Jurkat, Clone E6-1 (cell line): ENCODE results near the gene CHRND.

Experiments used
- DNase-seq: peaks from one replicate; pipeline ENCODE4 v3.0.0-alpha.2; 2011; ENCODE audit warnings: low read depth, low spot score
- H3K4me3 ChIP-seq: 2 replicates; pipeline ENCODE4 v1.5.1; 2011; ENCODE audit warnings: mild to moderate bottlenecking, low read length, control low read depth, moderate library complexity

Gene CHRND

DNA sequence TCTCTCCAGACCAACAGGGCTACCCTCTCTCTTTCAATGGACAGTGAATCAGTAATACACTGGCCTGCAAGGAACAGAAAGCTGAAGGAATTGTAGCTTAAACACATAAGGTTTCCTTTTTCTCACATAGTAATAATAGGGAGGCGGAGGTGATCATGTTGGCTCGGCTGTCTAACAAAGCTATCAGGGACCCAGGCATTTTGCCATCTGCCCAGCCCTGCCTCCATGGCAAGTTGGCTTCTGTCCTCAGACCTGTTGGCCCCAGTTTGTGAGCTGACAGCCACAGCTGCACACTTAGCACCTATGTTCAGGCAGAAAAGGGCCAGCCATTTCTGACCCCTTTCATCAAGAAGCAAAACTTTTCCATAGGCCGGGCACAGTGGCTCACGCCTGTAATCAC, 11.5 kb downstream of the CHRND start:
- H3K4me3 ChIP-seq: no peak overlapping the region
- no peak for DNase-seq

DNA sequence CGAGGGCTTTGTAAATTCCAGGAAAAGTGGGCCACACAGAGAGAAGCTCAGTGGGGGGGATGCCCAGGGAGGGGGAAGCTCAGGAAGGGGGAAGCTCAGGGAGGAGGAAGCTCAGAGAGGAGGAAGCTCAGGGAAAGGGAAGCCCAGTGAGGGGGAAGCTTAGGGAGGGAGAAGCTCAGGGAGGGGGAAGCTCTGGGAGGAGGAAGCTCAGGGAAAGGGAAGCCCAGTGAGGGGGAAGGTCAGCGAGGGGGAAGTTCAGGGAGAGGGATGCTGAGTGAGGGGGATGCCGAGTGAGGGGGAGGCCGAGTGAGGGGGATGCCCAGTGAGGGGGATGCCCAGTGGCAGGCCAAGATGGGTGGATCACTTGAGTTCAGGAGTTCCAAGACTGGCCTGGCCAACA, 12.7 kb downstream of the CHRND start:
- H3K4me3 ChIP-seq: no peak overlapping the region
- no peak for DNase-seq

DNA sequence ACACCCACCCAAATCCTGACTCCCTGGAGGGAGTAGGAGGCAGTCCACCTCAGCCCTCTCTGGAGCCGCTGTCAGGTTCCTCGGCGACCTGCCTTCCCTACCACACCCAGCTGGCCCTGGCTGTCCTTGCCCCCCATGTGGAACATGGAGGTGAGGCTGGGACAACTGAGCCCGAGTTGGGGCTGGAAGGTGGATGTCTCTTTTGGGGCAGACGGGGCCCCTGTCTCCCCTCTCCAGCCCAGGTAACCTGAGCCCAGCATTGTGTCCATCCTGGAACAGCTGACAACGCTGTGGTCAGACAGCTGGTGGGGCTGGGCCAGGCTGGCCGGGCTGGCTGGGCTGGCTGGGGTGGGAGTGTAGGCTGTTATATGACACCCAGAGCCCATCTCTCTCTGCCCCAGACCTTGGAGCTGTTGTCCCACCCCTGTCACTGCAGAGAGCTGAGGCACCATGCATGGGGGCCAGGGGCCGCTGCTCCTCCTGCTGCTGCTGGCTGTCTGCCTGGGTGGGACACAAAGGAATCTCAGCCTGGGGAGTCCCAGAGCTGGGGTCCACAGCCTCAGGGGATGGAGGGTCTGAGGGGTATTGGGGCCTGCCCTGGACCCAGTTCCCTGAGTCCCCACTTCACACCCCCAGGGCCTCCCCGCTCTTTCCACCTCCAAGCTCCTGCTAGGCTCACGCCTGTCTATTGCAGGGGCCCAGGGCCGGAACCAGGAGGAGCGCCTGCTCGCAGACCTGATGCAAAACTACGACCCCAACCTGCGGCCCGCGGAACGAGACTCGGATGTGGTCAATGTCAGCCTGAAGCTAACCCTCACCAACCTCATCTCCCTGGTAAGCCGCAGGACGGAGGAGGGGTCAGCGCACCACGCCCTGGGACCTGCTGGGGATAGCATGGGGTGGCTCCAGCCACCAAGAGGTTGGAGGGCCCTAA, 13.6 kb downstream of the CHRND start, which contains the start of gene CHRNG:
Gene CHRNG (plus strand): TSS at position 395 of the 934 bp plus-strand sequence. CDS start 56 bp downstream, at position 451.
- no peak for DNase-seq

DNA sequence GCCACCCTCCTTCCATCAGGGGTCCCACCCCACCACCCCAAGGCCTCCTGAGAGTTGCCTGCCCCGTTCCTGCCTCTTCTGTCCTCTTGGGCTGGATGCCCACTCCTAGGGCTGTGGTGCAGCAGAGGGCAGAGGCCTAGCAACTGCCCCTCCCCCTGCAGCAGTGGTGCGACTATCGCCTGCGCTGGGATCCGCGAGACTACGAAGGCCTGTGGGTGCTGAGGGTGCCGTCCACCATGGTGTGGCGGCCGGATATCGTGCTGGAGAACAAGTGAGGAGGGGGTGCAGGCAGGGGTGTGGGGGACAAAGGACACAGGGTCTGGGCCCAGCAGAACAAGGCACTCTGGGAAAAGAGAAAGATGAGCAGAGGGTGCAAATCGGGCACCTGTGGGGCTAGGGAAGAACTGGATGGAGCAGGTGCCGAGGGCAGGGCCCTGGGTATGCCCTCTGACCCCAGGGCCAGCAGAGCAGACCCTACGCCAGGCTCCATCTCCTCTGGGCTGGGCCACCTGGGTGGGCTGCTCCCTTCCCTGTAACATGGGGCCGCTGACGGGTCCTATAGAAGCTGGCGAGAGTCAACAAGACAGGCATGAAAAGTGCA, 14.6 kb downstream of the CHRND start:
- H3K4me3 ChIP-seq: no peak overlapping the region
- DNase-seq: no peak

More for the DNA sequence above, 13.6 kb downstream of the CHRND start, which contains the start of gene CHRNG:
- no peak within 1 kb of the TSS for H3K4me3 ChIP-seq

DNA sequence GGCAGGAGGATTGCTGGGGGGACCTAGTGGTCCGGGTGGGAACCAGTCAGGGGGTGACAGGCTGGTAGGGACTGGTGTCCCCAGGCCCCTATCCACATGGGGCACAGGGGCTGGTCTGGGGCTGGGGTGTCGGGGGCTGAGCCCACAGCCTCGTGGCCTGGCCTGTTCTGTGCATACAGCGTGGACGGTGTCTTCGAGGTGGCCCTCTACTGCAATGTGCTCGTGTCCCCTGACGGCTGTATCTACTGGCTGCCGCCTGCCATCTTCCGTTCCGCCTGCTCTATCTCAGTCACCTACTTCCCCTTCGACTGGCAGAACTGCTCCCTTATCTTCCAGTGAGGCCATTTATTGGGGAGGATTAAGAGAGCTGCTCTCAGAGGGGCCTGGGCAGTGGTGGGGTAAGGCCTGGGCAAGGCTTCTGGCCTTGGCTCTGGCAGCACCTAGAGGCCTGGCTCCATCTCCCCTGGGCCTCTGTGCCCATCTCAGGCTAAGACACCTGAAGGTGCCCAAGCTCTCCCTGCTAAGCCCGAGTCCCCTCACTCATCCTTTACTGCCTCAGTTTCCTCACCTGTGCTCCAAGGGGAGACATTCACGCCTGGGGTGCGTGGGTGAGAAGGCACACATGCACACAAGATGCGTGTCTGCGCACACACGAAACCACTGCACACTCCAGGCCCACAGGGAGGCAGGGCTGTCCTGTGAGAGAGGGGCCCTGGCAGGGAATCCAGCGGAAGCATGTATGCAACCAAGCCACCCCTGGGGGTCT, 15.4 kb downstream of the CHRND start:
- no peak for DNase-seq
- H3K4me3 ChIP-seq: no peak overlapping the region

DNA sequence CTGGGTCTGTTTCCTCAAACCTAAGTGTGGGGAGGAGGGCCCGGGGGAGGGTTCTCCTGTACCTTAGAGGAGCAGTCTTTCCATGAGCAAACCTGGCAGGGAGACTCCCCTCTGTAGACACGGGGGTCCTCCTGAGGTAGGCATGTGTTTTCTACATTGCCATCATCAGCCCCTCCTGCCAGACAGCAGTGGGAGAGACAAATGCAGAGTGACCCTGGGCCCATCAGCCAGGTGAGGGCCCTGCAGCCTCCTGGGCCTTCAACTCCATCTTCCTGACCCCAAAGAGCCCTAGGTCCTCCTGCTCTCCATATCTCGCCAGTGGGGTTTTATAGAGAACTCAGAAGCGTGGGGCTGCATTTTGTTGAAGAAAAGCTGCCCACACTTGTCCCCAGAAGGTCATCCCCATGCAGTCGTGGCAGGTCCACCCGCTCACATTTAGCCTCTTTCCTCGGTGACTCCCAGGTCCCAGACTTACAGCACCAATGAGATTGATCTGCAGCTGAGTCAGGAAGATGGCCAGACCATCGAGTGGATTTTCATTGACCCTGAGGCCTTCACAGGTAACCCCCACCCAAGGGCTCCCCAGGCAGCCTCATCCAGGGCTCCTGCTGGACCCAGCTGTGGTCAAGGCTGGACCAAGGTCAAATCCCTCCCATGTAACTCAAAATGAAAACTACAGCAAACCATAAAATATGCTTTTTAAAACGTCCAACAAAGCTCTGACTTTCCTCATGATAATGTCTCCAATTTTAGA, 16.2 kb downstream of the CHRND start:
- H3K4me3 ChIP-seq: no peak overlapping the region
- no peak for DNase-seq

DNA sequence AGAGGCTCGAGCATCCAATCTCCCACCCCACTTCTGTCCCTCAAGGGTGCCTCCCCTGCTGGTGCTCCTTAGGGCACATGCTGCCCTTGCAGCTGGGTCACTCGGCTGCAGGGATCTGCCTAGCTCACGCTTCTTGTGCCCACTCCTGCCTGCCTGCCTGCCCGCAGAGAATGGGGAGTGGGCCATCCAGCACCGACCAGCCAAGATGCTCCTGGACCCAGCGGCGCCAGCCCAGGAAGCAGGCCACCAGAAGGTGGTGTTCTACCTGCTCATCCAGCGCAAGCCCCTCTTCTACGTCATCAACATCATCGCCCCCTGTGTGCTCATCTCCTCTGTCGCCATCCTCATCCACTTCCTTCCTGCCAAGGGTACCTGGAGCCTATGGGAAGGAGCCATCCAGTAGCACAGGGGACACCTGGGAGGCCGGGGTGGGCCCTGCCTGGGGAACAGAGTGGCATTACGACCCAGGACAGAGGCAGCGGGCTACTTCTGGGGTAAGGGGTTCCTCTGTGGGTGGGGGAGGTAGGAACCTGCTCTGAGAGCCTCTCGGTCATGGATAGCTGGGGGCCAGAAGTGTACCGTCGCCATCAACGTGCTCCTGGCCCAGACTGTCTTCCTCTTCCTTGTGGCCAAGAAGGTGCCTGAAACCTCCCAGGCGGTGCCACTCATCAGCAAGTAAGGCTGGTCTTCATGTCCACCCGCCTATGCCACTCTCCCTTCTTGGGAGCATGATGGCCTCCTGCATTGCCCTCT, 16.9 kb downstream of the CHRND start:
- no peak for DNase-seq

DNA sequence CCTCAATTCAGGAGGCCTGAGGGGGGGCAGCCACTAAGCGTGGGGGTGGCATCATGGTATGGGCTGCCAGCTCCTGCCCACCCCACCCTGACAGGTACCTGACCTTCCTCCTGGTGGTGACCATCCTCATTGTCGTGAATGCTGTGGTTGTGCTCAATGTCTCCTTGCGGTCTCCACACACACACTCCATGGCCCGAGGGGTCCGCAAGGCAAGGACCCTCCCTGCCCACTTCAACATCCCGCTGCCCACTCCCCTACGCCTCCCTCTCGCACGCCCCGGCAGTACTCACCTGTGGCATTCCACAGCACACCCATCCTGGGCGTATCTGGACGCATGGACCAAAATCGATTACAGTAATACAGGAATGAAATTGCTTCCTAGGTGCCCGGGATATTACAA, 17.5 kb downstream of the CHRND start:
- DNase-seq: no peak
- no peak overlapping the region for H3K4me3 ChIP-seq

More for the DNA sequence above, 16.9 kb downstream of the CHRND start:
- H3K4me3 ChIP-seq: no peak overlapping the region

DNA sequence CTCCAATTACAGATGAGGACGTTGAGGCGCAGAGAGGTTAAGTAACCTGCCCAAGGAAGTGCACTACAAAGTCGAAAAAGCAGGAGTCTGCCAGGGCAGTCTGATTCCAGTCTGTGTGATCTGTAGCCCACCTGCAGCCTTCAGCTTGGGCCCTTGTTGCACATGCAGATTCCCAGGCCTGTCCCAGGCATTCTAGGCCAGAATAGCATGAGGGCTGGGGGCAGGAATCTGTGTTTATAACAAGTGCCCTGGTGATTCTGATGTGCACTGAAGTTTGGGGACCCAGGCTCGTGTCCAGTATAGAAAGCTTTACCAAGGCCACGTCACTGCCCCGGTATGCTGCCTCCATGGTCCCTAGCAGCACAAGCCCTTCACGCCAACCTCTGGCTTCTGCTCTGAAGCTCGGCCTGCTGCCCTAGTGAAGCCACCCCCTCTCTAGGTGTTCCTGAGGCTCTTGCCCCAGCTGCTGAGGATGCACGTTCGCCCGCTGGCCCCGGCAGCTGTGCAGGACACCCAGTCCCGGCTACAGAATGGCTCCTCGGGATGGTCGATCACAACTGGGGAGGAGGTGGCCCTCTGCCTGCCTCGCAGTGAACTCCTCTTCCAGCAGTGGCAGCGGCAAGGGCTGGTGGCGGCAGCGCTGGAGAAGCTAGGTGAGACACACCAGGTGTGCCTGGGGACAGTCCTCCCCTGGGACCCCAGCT, 18.1 kb downstream of the CHRND start:
- no peak for DNase-seq
- H3K4me3 ChIP-seq: no peak overlapping the region

DNA sequence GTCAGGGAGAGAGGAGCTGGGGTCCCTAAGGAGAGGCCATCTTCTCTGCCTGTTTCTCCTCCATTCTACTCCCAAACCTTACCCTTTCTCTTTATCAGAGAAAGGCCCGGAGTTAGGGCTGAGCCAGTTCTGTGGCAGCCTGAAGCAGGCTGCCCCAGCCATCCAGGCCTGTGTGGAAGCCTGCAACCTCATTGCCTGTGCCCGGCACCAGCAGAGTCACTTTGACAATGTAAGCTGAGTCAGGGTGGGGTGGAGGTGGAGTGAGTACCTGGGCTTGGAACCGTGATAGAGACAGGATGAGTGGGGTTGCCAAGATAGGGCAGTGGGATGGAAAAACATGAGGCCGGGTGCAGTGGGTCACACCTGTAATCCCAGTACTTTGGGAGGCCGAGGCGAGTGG, 18.7 kb downstream of the CHRND start:
- H3K4me3 ChIP-seq: no peak overlapping the region
- no peak for DNase-seq

DNA sequence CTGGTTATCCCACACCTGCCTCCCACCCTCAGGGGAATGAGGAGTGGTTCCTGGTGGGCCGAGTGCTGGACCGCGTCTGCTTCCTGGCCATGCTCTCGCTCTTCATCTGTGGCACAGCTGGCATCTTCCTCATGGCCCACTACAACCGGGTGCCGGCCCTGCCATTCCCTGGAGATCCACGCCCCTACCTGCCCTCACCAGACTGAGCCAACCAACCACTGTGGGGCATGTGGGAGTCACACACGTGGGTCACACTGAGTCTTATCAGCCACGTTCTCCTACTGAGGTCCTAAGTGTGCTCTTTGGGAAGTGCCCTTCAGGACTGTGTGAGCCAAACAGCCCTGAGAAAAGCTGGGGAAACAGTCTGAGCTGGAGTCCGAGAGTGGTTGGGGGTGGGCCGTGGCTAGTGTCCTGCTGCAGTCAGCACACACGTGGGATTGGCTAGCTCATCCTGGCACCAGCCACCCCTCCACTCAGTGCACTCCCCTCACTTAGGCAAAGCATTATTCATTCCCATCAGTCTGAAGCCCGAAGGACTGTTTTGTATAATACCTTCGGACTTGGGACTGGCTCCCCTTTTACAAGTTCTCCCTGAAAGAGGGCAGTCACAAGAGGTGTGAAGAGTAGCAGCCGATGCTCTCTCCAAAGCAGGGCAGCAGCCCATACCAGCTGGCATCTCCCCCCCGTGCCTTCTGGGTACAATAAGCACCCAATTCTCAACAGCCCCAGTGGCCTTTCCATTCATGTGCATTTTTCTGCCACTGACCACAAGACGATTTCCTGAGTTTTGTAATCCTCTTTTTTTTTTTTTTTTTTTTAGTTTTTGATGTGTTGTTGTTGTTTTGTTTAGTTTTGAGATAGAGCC, 19.8 kb downstream of the CHRND start:
- no peak overlapping the region for H3K4me3 ChIP-seq

DNA sequence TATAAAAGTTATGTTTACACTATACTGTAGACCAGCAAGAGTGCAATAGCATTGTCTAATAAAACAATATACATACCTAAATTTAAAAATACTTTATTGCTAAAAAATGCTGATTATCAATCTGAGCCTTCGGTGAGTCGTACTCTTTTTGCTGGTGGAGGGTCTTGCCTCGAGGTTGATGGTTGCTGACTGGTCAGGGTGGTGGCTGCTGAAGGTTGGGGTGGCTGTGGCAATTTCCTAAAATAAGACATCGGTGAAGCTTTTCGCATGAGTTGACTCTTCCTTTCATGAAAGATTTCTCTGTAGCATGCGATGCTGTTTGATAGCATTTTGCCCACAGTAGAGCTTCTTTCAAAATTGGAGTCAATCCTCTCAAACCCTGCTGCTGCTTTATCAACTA, 22.0 kb downstream of the CHRND start:
- H3K4me3 ChIP-seq: no peak overlapping the region
- no peak for DNase-seq

More for the DNA sequence above, 19.8 kb downstream of the CHRND start:
- DNase-seq: no peak

DNA sequence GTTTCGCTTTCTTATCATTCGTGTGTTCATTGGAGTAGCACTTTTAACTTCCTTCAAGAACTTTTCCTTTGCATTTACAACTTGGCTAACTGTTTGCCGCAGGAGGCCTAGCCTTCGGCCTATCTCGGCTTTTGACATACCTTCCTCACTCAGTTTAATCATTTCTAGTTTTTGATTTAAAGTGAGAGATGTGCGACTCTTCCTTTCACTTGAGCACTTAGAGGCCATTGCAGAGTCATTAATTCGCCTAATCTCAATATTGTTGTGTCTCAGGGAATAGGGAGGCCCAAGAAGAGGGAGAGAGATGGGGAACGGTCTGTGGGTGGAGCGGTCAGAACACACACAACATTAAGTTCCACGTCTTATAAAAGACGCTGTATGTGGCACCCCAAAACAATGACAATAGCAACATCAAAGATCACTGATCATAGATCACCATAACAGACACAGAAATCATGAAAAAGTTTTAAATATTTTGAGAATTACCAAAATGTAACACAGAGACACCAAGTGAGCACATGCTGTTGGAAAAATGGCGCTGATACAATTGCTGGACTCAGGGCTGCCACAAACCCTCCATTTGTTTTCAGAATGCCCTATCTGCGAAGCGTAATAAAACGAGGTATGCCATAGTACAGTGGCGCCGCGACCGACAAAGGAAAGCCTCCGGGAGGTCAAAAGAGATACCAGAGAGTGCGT, 23.8 kb downstream of the CHRND start:
- peak overlapping the region; percentile 75 for H3K4me3 ChIP-seq
- DNase-seq: peak; percentile 8

DNA sequence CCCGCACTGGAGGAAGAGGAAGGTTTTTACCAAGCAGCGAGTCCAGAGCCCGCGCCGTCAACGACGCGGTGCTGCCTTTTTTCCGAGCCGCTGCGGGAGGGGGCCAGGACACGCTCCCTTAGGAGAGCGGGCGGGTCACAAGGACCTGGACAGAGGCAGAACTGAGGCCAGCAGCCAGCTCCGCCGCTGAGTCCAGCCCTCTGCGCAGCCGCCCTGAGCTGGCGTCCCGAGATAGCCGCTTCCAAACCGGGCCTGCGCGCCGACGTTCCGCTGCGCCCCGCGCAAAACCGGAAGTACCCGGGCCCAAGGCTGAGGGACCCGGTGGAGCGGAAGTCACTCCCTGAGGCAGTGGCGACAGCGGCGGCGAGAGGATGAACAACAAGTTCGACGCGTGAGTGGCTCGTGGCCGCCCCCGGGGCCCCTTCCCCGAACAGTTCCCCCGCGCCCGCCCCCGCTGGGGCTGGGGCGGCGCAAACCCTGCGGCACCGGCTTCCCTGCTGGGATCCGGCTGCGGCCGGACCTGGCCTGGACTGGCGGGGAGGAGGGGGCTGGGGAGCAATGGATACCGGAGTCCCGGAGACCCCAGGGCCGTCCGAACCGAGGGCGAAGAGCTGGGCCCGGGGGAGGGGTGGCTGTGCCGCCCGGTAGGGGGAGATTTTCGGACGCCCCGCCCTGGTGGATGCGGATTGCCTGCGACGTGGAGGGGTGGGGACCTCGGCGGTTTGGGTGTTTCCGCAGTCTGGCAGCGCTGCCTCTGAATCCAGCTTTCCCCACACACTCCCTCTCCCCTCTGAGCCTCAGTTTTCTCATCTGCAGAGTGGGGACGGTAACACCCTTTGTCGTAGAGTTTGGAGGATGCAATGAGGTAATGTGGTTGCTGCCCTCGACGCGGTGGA, 24.6 kb downstream of the CHRND start, which contains the start of the genes EIF4E2 and TIGD1:
Gene EIF4E2 (plus strand): TSS at position 336 of the 896 bp plus-strand sequence. CDS start 36 bp downstream, at position 372.
Gene TIGD1 (minus strand): TSS at position 204 of the 896 bp plus-strand sequence. CDS start 675 bp downstream, outside the sequence.
- peak; percentile 88 for DNase-seq
- peak within 1 kb of the TSS; percentile 75 for H3K4me3 ChIP-seq

DNA sequence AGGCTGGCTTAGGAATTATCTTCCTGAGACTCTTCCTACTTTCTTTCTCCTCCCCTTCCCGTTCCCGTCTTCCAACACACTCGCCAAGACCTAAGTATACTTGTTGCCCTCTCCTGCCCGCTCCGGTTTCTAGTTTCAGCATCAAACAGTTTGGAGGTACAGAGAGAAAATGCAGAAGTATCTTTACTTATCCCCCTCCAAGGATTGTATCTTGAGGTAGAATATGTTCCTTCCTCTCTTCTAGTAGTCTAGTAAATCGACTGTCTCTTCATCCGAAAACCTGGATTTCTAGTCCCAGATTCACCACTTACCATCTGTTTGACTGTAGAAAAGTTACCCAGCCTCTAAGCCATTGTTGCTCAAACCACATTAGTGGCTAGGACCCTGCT, 25.3 kb downstream of the CHRND start:
- DNase-seq: no peak
- peak overlapping the region; percentile 75 for H3K4me3 ChIP-seq
